Right lobe of liver (tissue), 6 donors: ENCODE data around the gene LYL1. TPM values are rescaled to one million over a fixed set of nuclear protein-coding genes. Genes with fewer than 3 reads are reported as not detected.

Experiments used
- ATAC-seq, 4 donors: fragments of 200-7000 bp; cut with Tn5 transposase; one replicate each; pipeline ENCODE4 v1.9.1; 2020; ENCODE audit warnings: mild to moderate bottlenecking in 4 of 4, moderate library complexity in 4 of 4
- DNase-seq, 3 donors: peaks; one replicate each; pipeline ENCODE4 v3.0.0-alpha.2; 2020
- H3K27ac ChIP-seq, 3 donors: fragments of 200-600 bp; one replicate each; pipeline ENCODE4 v1.8.0; 2022
- H3K27me3 ChIP-seq, 2 donors: fragments of 200-600 bp; one replicate each; pipeline ENCODE4 v1.8.0; 2022
- H3K36me3 ChIP-seq, 4 donors: fragments of 200-600 bp; sonication (generic) in 1 of 4; one replicate each; pipeline versions ENCODE4 v1.5.1 to v1.8.0; 2017 to 2022; ENCODE audit warnings: control low read depth in 1 of 4
- H3K4me1 ChIP-seq, 4 donors: fragments of 200-600 bp; sonication (generic) in 1 of 4; one replicate each; pipeline versions ENCODE4 v1.5.1 to v1.8.0; 2017 to 2022; ENCODE audit warnings: control low read depth in 1 of 4
- H3K4me3 ChIP-seq, 3 donors: fragments of 200-600 bp; one replicate each; pipeline ENCODE4 v1.8.0; 2022
- H3K9me3 ChIP-seq, 4 donors: fragments of 200-600 bp; sonication (generic) in 1 of 4; one replicate each; pipeline versions ENCODE4 v1.5.1 to v1.8.0; 2017 to 2022; ENCODE audit warnings: control low read depth in 1 of 4
- POLR2A ChIP-seq: fragments of 450-650 bp; IDR thresholded peaks from one replicate; pipeline ENCODE4 v1.6.1; 2017; ENCODE audit warnings: antibody characterized with exemption, mild to moderate bottlenecking
- WGBS: methylation state at CpG from one replicate; pipeline ENCODE4 v1.1.6; 2018; ENCODE audit warnings: low coverage, low lambda C conversion rate; ENCODE audit not compliant: insufficient coverage; ENCODE audit errors: missing lambda C conversion rate; 5-methylcytosine and 5-hydroxymethylcytosine counted together
- intact Hi-C, 2 donors: fragments of 100-400 bp; cut with DNase I; formaldehyde crosslinking; loops; one replicate each; pipeline versions ENCODE4 v1.11.2 to v1.14.1; 2022
- total RNA-seq, 6 experiments: library from RNA; depleted of rRNA in 2 of 6; stranded (reverse); fragments of >200 nt in 2 of 6; fragmentation: NEBNext Ultra II Directional in 3 of 6; extraction: Animal tissue kit (Norgen Biotek cat#: 25700) in 3 of 6; gene quantifications; one replicate each; pipeline versions ENCODE4 v1.1.0 to v1.2.4, GENCODE V29; 2016 to 2023
- TF ChIP-seq, protein P1 (sequence below), 4 donors: fragments of 200-600 bp in 3 of 4; fragments of 450-650 bp in 1 of 4; IDR thresholded peaks; one replicate each; pipeline versions ENCODE4 v1.5.1 to v1.8.0; 2016 to 2022; ENCODE audit warnings: antibody characterized with exemption in 4 of 4, mild to moderate bottlenecking in 2 of 4
- donor health status: DM: no; HTN: yes; CAD: no.
- donor health status: DM: no; HTN: no; CAD: no.
- donor health status: DM: no; HTN: no; CAD: no.
- donor health status: DM: no; HTN: yes; CAD: no.
- donor health status: DM: no; HTN: yes; CAD: no.

Gene LYL1
- total RNA-seq, 6 experiments from 2014 or later = 1.1 to 3.7 (median 2.3) TPM

DNA sequence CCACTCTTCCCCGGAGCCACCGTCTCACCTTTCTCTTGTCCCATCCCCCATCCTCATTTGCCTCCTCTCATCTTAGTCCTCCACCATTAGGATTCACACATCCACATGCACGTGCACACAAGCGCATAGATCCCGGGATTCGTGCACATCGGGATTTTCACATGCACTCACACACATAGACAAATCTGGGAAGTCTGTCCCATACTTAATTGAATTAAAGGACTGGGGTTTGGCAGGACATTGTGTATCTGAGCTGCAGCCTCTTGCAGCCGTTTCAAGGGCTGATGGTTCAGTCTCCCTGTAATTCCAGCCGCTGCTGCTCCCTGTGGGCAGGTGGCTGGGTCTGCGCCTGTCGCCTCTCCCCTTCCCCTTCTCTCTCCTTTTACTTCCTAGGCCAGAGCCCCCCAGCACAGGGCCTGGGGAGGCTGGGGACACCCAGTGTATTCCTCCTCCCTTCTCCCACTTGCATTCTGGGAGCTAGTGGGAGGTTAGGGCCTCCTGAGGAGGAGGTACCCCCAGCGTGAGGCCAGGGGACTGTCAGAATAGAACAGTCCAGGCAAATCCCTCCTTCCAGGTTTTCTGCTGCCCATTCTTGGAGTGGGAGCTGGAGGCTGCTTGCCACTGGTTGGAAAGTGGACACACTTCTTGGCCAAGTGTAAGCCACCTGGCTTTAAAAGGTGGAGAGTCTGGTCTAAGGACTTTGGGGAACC is 43.6 kb downstream of the LYL1 start:
- 80% methylated on average over 9 of the region's 12 CpGs for WGBS
- Histone ChIP-seq H3K9me3 (no peaks in the 10 kb centered on the region), H3K27me3 (no peaks in the 10 kb centered on the region), H3K4me1 (peaks cover 0 to 22% (median 6%) of the 10 kb centered on the region in 4 donors), H3K27ac (no peak overlapping the region), H3K4me3 (no peak overlapping the region), H3K36me3 (no peaks in the 10 kb centered on the region)
- intact Hi-C loops = no loop called here
- ATAC-seq = no peak
- TF ChIP-seq, protein P1, sequence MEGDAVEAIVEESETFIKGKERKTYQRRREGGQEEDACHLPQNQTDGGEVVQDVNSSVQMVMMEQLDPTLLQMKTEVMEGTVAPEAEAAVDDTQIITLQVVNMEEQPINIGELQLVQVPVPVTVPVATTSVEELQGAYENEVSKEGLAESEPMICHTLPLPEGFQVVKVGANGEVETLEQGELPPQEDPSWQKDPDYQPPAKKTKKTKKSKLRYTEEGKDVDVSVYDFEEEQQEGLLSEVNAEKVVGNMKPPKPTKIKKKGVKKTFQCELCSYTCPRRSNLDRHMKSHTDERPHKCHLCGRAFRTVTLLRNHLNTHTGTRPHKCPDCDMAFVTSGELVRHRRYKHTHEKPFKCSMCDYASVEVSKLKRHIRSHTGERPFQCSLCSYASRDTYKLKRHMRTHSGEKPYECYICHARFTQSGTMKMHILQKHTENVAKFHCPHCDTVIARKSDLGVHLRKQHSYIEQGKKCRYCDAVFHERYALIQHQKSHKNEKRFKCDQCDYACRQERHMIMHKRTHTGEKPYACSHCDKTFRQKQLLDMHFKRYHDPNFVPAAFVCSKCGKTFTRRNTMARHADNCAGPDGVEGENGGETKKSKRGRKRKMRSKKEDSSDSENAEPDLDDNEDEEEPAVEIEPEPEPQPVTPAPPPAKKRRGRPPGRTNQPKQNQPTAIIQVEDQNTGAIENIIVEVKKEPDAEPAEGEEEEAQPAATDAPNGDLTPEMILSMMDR (IDR thresholded peaks at IDR 0.05) = no peak
- TF ChIP-seq POLR2A = no peak
- no peak for DNase-seq

DNA sequence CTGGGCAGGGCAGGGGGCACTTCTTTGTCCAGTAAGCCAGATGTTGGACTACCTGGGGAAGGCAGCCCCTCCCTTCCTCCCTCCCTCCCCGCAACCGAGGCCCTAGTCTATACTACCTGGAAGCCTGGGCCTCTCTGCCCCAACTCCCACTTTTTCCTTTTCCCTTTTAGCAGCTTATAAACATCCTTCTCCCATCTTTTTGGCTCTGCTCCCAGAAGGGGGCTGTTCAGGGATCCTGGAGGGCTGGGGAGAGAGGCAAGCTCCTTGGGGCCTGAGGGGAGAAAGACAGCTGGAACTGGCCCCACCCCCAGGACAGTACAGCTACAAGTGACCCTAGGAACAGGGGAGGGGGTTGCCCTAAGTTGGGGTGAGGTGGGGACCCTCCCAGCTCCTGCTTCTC is 44.9 kb downstream of the LYL1 start:
- no peaks in the 10 kb centered on the region for H3K27me3 ChIP-seq
- no peak for ATAC-seq
- no peak overlapping the region for H3K4me3 ChIP-seq
- 71% methylated on average over 1 of the region's 2 CpGs for WGBS
- intact Hi-C loops = no loop called here
- H3K4me1 ChIP-seq = peaks cover 0 to 22% (median 6%) of the 10 kb centered on the region in 4 donors
- no peaks in the 10 kb centered on the region for H3K36me3 ChIP-seq
- no peak for DNase-seq
- TF ChIP-seq, protein P1 (IDR thresholded peaks at IDR 0.05) = no peak
- TF ChIP-seq POLR2A = no peak
- no peak overlapping the region for H3K27ac ChIP-seq
- H3K9me3 ChIP-seq = no peaks in the 10 kb centered on the region

DNA sequence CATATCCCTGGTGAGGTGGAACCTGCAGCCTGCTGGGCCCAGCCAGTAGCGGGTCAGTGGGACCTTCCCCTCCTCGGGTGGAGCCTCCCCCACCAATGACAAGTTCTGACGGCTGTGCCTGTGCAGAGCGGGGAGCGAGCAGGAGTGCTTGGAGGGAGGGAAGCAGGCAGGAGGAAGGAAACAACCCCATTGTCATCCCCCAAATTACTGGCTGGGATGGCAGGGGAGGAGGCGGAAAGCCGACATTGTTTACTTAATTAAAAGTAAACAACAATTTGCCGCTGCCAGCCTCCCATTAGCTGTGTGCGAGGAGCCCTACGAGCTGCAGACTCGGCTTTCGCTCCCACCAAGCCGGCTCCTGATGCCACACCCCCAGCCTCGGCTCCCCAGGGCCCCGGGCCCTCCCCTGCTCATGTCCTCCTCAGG is 45.5 kb downstream of the LYL1 start:
- ATAC-seq = no peak
- DNase-seq = no peak
- intact Hi-C loops = no loop called here
- Histone ChIP-seq H3K27ac (no peak overlapping the region), H3K36me3 (no peaks in the 10 kb centered on the region), H3K4me3 (no peak overlapping the region), H3K4me1 (peaks cover 0 to 22% (median 6%) of the 10 kb centered on the region in 4 donors), H3K27me3 (no peaks in the 10 kb centered on the region), H3K9me3 (no peaks in the 10 kb centered on the region)
- no peak for TF ChIP-seq POLR2A
- TF ChIP-seq, protein P1 (IDR thresholded peaks at IDR 0.05) = no peak
- WGBS = 42% methylated on average over 8 of the region's 15 CpGs

DNA sequence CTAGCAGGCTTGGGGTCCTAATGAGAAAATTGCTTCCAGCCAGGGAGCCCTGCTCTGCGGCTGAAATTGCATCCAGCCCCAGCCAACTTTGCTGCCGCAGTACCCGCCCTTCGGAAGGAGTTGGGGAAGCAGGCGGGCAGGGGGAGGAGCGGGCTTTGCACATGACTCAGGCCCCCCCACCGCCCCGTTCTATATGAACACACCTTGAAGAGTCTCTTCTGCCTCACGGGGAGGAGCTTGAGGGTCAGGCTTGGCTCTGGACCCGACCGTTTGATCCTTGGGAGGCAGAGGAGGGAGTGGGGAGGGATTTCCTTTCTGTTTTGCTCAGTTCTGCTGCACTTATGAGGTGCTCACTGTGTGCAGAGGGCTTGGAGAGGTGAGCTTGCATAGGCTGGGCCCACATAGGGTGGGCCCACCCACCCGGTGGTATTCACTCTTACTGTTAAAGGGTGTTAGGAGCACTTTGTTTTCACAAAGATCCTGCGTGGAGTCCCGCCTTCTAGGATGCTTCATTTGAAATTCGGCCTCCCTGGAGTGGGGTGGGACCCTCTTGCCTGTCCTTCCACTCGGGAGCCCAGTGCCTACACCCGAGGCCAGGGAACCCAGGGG is 46.5 kb downstream of the LYL1 start:
- H3K9me3 ChIP-seq = no peaks in the 10 kb centered on the region
- H3K27ac ChIP-seq = peak overlapping the region; percentile 51 to 69 (median 57)
- TF ChIP-seq POLR2A = no peak
- TF ChIP-seq, protein P1 (IDR thresholded peaks at IDR 0.05) = no peak
- no peaks in the 10 kb centered on the region for H3K27me3 ChIP-seq
- no peaks in the 10 kb centered on the region for H3K36me3 ChIP-seq
- intact Hi-C loops = no loop called here
- peaks cover 0 to 23% (median 11%) of the 10 kb centered on the region in 4 donors for H3K4me1 ChIP-seq
- DNase-seq = no peak
- ATAC-seq = no peak
- no peak overlapping the region for H3K4me3 ChIP-seq
- no CpG with 5 or more reads among the region's 17 CpGs for WGBS
